Peyer's patch (tissue), 4 donors: ENCODE data around the gene TMEM258. TPM values are rescaled to one million over a fixed set of nuclear protein-coding genes. Genes with fewer than 3 reads are reported as not detected.

Source experiments
- DNase-seq, 3 donors: peaks; one replicate each; pipeline ENCODE4 v3.0.0-alpha.2; 2017 to 2019
- H3K27ac ChIP-seq, 4 donors: fragments of 200-600 bp; sonication (generic); one replicate each; pipeline ENCODE4 v1.5.1; 2016 to 2019
- H3K27me3 ChIP-seq, 2 donors: fragments of 200-600 bp; sonication (generic); one replicate each; pipeline ENCODE4 v1.5.1; 2019
- H3K36me3 ChIP-seq, 3 donors: fragments of 200-600 bp; sonication (generic); one replicate each; pipeline ENCODE4 v1.5.1; 2016 to 2019
- H3K4me1 ChIP-seq, 4 donors: fragments of 200-600 bp; sonication (generic); one replicate each; pipeline ENCODE4 v1.5.1; 2016 to 2019
- H3K4me3 ChIP-seq, 4 donors: fragments of 200-600 bp; sonication (generic); 1 replicate in 3 of 4; 2 replicates in 1 of 4; pipeline ENCODE4 v1.5.1; 2016 to 2019; ENCODE audit warnings: mild to moderate bottlenecking in 1 of 4
- H3K9me3 ChIP-seq, 4 donors: fragments of 200-600 bp; sonication (generic); one replicate each; pipeline ENCODE4 v1.5.1; 2016 to 2019; ENCODE audit warnings: mild to moderate bottlenecking in 1 of 4
- POLR2A ChIP-seq, 2 donors: fragments of 450-650 bp; IDR thresholded peaks; one replicate each; pipeline ENCODE4 v1.5.1; 2017; ENCODE audit warnings: antibody characterized with exemption in 2 of 2, mild to moderate bottlenecking in 2 of 2, moderate library complexity in 2 of 2
- total RNA-seq, 4 donors: library from RNA; depleted of rRNA; stranded (reverse); fragments of >200 nt; gene quantifications; one replicate each; pipeline ENCODE4 v1.1.0, GENCODE V29; 2016
- TF ChIP-seq, protein P1 (sequence below), 6 experiments: fragments of 450-650 bp in 4 of 6; fragments of 200-600 bp in 2 of 6; sonication (generic) in 1 of 6; IDR thresholded peaks; one replicate each; pipeline ENCODE4 v1.5.1; 2017 to 2019; ENCODE audit warnings: antibody characterized with exemption in 6 of 6, mild to moderate bottlenecking in 3 of 6, moderate library complexity in 1 of 6

The TMEM258 gene
- total RNA-seq, 4 donors from 2014 or later, result 28.7 to 34.7 (median 34.5) TPM; not detected in 1

DNA sequence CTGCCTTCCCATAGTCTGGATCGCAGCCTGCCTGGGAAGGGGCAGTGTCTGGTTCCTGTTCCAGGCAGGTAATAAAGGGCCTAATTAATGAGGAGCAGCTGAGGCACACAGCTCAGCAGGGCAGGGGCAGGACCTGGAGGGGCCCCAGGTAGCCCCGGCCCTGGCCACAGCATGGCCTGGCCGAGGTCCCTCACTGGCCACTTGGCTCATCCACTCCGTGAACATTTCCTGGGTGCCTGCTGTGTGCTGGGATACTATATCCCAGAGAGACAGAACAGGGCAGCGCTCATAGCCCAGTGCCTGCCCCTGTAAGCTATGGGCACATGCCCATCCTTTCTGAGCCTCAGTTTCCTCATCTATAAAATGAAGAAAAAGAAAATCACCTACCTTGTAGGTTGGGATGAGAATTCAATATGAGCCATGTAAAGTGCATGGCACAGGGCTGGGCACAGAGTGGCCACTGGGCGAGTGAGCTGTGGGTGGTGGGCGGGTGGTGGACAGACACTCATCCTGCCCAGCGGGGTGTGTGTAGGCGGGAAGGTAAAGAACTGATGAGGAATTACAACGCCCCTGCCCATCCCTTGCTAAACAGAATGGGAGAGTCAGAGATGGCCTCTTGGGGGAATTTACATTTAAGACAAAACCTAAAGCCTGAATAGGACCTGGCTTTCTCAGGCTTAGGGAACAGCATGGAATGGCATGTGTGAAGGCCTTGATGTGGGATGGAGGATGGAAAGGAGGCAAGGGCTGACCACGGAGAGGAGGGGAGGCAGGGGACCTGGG is 30.8 kb downstream of the TMEM258 start:
- Histone ChIP-seq H3K36me3 (no peaks in the 10 kb centered on the region), H3K9me3 (no peaks in the 10 kb centered on the region), H3K27me3 (no peaks in the 10 kb centered on the region), H3K27ac (no peak overlapping the region), H3K4me3 (no peak overlapping the region), H3K4me1 (peaks cover 0 to 16% (median 0%) of the 10 kb centered on the region in 4 donors)
- DNase-seq, result no peak
- TF ChIP-seq POLR2A (IDR thresholded peaks at IDR 0.05), result no peak
- TF ChIP-seq, protein P1, sequence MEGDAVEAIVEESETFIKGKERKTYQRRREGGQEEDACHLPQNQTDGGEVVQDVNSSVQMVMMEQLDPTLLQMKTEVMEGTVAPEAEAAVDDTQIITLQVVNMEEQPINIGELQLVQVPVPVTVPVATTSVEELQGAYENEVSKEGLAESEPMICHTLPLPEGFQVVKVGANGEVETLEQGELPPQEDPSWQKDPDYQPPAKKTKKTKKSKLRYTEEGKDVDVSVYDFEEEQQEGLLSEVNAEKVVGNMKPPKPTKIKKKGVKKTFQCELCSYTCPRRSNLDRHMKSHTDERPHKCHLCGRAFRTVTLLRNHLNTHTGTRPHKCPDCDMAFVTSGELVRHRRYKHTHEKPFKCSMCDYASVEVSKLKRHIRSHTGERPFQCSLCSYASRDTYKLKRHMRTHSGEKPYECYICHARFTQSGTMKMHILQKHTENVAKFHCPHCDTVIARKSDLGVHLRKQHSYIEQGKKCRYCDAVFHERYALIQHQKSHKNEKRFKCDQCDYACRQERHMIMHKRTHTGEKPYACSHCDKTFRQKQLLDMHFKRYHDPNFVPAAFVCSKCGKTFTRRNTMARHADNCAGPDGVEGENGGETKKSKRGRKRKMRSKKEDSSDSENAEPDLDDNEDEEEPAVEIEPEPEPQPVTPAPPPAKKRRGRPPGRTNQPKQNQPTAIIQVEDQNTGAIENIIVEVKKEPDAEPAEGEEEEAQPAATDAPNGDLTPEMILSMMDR (IDR thresholded peaks at IDR 0.05), result no peak

DNA sequence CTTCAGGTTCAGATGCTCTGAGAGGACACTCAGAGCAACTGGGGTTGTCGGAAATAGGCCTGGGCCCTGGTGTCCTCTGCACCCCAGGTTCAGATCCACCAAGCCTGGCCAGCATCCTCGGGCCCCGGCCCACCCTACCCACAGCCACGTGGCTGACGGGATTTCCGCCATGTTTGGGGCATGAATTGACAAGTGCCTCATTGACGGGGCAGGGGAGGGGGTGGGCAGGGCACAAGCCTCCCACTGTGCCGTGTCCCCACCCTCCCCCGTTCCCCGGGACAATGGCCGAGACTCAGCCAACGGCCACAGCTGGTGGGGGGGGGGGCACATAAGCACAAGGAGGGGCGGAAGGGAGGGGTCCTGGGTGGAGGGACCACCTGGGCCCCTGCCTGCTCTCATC is 31.5 kb downstream of the TMEM258 start:
- no peaks in the 10 kb centered on the region for H3K27me3 ChIP-seq
- no peaks in the 10 kb centered on the region for H3K36me3 ChIP-seq
- no peaks in the 10 kb centered on the region for H3K9me3 ChIP-seq
- TF ChIP-seq, protein P1 (IDR thresholded peaks at IDR 0.05), result no peak
- TF ChIP-seq POLR2A (IDR thresholded peaks at IDR 0.05), result no peak
- H3K4me3 ChIP-seq, result no peak overlapping the region
- H3K4me1 ChIP-seq, result peaks cover 0 to 22% (median 0%) of the 10 kb centered on the region in 4 donors
- no peak for DNase-seq
- H3K27ac ChIP-seq, result no peak overlapping the region

DNA sequence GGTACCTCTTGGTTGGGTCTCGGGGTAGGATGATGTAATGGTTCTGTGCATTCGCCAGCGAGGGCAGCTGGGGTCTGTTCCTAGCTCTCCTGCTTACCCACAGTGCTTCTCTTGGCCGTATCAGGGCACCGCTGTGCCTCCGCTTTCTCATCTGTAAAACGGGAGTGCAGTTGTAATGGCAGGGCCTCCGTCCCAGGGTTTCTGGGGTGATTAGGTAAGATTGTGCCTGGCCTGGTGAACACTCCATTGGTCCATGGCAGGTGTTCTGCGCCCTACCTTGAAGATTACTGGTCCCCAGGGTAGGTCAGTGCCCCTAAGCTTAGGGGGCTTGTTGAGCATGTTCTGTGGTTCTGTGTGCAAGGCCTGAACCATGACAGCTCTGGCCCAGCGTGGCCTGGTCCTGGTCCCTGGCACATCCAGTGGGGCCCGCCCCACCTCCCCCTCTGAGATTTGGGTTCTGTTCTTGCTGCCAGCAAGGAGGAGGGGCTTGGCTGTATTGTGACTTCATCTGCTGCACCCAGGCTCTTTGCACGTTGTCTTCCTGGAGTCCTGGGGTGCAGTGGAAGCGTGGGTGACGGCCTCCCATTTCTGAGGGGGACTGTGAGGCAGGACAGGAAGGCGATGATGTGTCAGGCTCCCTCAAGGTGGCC is 35.1 kb downstream of the TMEM258 start:
- Histone ChIP-seq H3K9me3 (no peaks in the 10 kb centered on the region), H3K36me3 (no peaks in the 10 kb centered on the region), H3K4me3 (peak overlapping the region in 2 of 4 donors; percentile 42 to 49), H3K4me1 (peaks cover 0 to 44% (median 0%) of the 10 kb centered on the region in 4 donors), H3K27me3 (no peaks in the 10 kb centered on the region), H3K27ac (peak overlapping the region in 3 of 4 donors; percentile 77 to 92 (median 90))
- TF ChIP-seq, protein P1 (IDR thresholded peaks at IDR 0.05), result no peak
- TF ChIP-seq POLR2A (IDR thresholded peaks at IDR 0.05), result no peak
- no peak for DNase-seq

DNA sequence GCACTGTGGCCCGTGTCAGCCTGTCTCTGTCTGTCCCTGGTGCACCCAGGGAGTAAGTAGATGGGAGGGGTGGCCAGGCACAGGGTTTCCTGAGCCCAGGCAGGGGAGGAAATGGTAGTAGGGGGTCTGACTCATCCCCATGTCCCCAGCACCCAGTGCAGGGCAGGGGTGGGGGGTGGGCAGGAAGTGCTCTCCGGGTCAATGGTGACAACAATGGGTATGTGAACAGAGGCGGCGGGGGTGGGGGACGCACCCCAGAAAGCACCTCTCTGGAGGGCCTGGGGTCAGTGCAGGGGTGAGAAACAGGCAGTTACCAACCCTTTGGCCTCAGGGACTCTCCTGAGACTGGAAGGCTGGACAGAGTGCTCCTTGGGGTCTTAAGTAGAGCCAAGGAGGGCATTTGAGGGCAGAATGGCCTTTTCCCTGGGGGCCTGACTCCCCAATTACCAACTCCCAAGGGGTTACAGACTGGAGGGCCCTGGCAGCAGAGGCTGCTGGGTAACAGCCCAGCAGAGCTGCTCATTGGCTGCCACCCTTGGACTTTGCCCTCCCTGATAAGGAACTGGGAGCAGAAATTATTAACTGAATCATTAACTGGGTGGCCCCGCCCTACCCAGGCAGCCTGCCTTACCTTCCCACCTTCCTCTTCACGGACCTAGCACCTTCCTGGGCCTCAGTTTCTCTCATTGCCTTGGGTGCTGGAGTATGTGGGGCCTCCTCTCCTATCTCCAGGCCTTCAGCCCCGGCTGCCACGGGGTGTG is 35.8 kb downstream of the TMEM258 start:
- TF ChIP-seq POLR2A (IDR thresholded peaks at IDR 0.05), result peak in 1 of 2 donors; percentile 10
- TF ChIP-seq, protein P1 (IDR thresholded peaks at IDR 0.05), result no peak
- no peaks in the 10 kb centered on the region for H3K36me3 ChIP-seq
- H3K9me3 ChIP-seq, result no peaks in the 10 kb centered on the region
- H3K4me1 ChIP-seq, result peaks cover 0 to 48% (median 2%) of the 10 kb centered on the region in 4 donors
- DNase-seq, result peak in 2 of 3 donors; percentile 87 to 89
- no peaks in the 10 kb centered on the region for H3K27me3 ChIP-seq
- peak overlapping the region in 3 of 4 donors; percentile 77 to 92 (median 90) for H3K27ac ChIP-seq
- peak overlapping the region in 2 of 4 donors; percentile 42 to 87 for H3K4me3 ChIP-seq

DNA sequence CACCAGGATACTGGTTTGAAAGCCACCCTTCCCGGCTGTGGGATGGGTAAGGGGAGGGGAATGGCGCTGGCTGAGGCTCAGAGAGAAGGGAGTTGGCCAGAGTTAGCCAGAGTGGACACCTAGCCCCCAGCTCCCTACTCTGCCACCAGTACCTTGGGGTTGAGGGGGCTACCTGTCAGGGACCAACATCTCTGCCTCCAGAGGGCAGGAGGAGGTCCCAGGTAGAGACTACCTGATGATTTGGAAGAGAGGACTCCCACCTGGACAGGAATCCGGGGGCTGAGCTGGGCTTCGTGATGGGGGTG is 36.3 kb downstream of the TMEM258 start:
- Histone ChIP-seq H3K4me1 (peaks cover 0 to 48% (median 2%) of the 10 kb centered on the region in 4 donors), H3K4me3 (peak overlapping the region in 2 of 4 donors; percentile 42 to 87), H3K36me3 (no peaks in the 10 kb centered on the region), H3K9me3 (no peaks in the 10 kb centered on the region), H3K27ac (peak overlapping the region in 3 of 4 donors; percentile 77 to 92 (median 90)), H3K27me3 (no peaks in the 10 kb centered on the region)
- TF ChIP-seq POLR2A (IDR thresholded peaks at IDR 0.05), result peak; percentile 27 to 69
- TF ChIP-seq, protein P1 (IDR thresholded peaks at IDR 0.05), result no peak
- DNase-seq, result no peak
